ENCODE measurements around the gene LAMA4. TPM values are rescaled to one million over a fixed set of nuclear protein-coding genes. Genes with fewer than 3 reads are reported as not detected.

Gene LAMA4
- total RNA-seq, 1 experiment from 2014 or later: not detected

- Histone ChIP-seq H3K36me3 (ENCODE audit: insufficient read depth, low read length) (no peaks in the 10 kb centered on the region), H3K27ac (ENCODE audit: low read length) (no peak overlapping the region), H3K9ac (ENCODE audit: low read length) (no peak overlapping the region), H4K20me1 (ENCODE audit: insufficient read depth, low read depth, low read length) (no peaks in the 10 kb centered on the region), H3K79me2 (ENCODE audit: low read length) (no peaks in the 10 kb centered on the region), H3K4me1 (ENCODE audit: low read length) (no peaks in the 10 kb centered on the region), H3K4me2 (ENCODE audit: low read depth, low read length, poor library complexity, severe bottlenecking) (no peak overlapping the region), H3K9me2 (replicated peaks; ENCODE audit: insufficient read depth, low read length) (no peaks in the 10 kb centered on the region), H2AFZ (ENCODE audit: low read length) (no peak overlapping the region), H3K9me3 (ENCODE audit: low read length) (no peaks in the 10 kb centered on the region), H3K27me3 (ENCODE audit: low read length) (no peaks in the 10 kb centered on the region), H3K4me3 (ENCODE audit: low read length) (no peak overlapping the region)
- no peak for DNase-seq
These were observed 64.9 kb downstream of the LAMA4 start for GRCh38 chr6:112189494-112189893.

DNA sequence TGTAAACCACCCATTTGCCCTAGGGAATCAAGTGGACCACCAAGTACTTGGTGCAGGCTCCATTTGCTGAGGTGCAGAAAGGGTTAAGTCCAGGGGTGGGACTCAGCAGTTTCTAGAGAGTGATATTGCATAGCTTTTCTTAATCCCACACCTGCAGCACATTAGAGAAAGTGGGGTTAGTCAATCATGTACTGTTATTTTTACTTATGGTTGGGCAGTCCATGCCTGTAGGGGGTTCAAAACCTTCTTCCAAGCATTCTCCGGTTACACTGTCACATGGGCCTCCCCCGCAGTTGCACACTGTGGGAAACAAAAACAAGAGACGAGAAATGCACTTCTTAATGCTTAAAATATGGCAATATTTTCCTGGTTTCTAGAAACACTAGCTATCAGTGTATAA is 65.5 kb downstream of the LAMA4 start:
- no peak overlapping the region for H3K4me3 ChIP-seq (ENCODE audit: low read length)
- H3K9ac ChIP-seq (ENCODE audit: low read length): no peak overlapping the region

GRCh38 chr6:112187736-112188135 is 66.6 kb downstream of the LAMA4 start:
- Histone ChIP-seq H3K9me2 (replicated peaks; ENCODE audit: insufficient read depth, low read length) (no peaks in the 10 kb centered on the region), H3K9me3 (ENCODE audit: low read length) (no peaks in the 10 kb centered on the region), H3K27ac (ENCODE audit: low read length) (no peak overlapping the region), H3K4me3 (ENCODE audit: low read length) (no peak overlapping the region), H2AFZ (ENCODE audit: low read length) (no peak overlapping the region), H4K20me1 (ENCODE audit: insufficient read depth, low read depth, low read length) (no peaks in the 10 kb centered on the region), H3K79me2 (ENCODE audit: low read length) (no peaks in the 10 kb centered on the region), H3K36me3 (ENCODE audit: insufficient read depth, low read length) (no peaks in the 10 kb centered on the region), H3K4me1 (ENCODE audit: low read length) (no peaks in the 10 kb centered on the region), H3K27me3 (ENCODE audit: low read length) (no peaks in the 10 kb centered on the region), H3K4me2 (ENCODE audit: low read depth, low read length, poor library complexity, severe bottlenecking) (no peak overlapping the region), H3K9ac (ENCODE audit: low read length) (no peak overlapping the region)
- DNase-seq: no peak

More for the DNA sequence above, 65.5 kb downstream of the LAMA4 start:
- no peaks in the 10 kb centered on the region for H3K4me1 ChIP-seq (ENCODE audit: low read length)
- no peaks in the 10 kb centered on the region for H3K9me2 ChIP-seq (replicated peaks; ENCODE audit: insufficient read depth, low read length)
- no peaks in the 10 kb centered on the region for H3K79me2 ChIP-seq (ENCODE audit: low read length)
- no peaks in the 10 kb centered on the region for H3K27me3 ChIP-seq (ENCODE audit: low read length)
- H3K4me2 ChIP-seq (ENCODE audit: low read depth, low read length, poor library complexity, severe bottlenecking): no peak overlapping the region
- H2AFZ ChIP-seq (ENCODE audit: low read length): no peak overlapping the region
- no peak overlapping the region for H3K27ac ChIP-seq (ENCODE audit: low read length)
- H3K9me3 ChIP-seq (ENCODE audit: low read length): no peaks in the 10 kb centered on the region
- H4K20me1 ChIP-seq (ENCODE audit: insufficient read depth, low read depth, low read length): no peaks in the 10 kb centered on the region
- no peaks in the 10 kb centered on the region for H3K36me3 ChIP-seq (ENCODE audit: insufficient read depth, low read length)
- DNase-seq: no peak

- Histone ChIP-seq H3K4me2 (ENCODE audit: low read depth, low read length, poor library complexity, severe bottlenecking) (no peak overlapping the region), H3K27ac (ENCODE audit: low read length) (no peak overlapping the region), H3K4me1 (ENCODE audit: low read length) (no peaks in the 10 kb centered on the region), H3K9ac (ENCODE audit: low read length) (no peak overlapping the region), H3K9me3 (ENCODE audit: low read length) (no peaks in the 10 kb centered on the region), H3K4me3 (ENCODE audit: low read length) (no peak overlapping the region), H3K9me2 (replicated peaks; ENCODE audit: insufficient read depth, low read length) (no peaks in the 10 kb centered on the region), H3K36me3 (ENCODE audit: insufficient read depth, low read length) (no peaks in the 10 kb centered on the region), H3K79me2 (ENCODE audit: low read length) (no peaks in the 10 kb centered on the region), H4K20me1 (ENCODE audit: insufficient read depth, low read depth, low read length) (no peaks in the 10 kb centered on the region), H2AFZ (ENCODE audit: low read length) (no peak overlapping the region), H3K27me3 (ENCODE audit: low read length) (no peaks in the 10 kb centered on the region)
- DNase-seq: no peak
These were observed 69.4 kb downstream of the LAMA4 start for GRCh38 chr6:112184951-112185350.

DNA sequence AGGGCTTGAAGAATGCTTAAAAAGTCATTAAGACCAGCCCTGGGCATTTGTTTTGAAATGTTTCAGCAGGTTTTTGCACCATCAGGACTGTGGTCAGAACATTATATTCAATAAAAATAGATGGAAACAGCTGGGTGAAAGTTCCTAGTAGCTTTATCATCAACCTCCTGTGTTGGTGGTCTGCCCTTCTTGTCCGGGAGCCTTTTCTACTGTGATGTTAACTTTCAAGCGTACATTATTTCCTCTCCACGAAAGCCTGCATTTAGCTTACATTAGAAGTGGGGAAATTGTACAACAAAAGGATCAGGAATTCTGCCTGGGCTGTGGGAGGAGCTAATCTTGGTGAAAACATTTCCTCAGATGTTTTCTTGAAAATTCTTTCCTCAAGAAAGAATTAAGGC is 71.1 kb downstream of the LAMA4 start:
- Histone ChIP-seq H3K27me3 (ENCODE audit: low read length) (no peaks in the 10 kb centered on the region), H3K9ac (ENCODE audit: low read length) (no peak overlapping the region), H3K4me2 (ENCODE audit: low read depth, low read length, poor library complexity, severe bottlenecking) (no peak overlapping the region), H3K79me2 (ENCODE audit: low read length) (no peaks in the 10 kb centered on the region), H3K27ac (ENCODE audit: low read length) (no peak overlapping the region), H4K20me1 (ENCODE audit: insufficient read depth, low read depth, low read length) (no peaks in the 10 kb centered on the region), H3K4me3 (ENCODE audit: low read length) (no peak overlapping the region), H3K4me1 (ENCODE audit: low read length) (no peaks in the 10 kb centered on the region), H2AFZ (ENCODE audit: low read length) (no peak overlapping the region), H3K36me3 (ENCODE audit: insufficient read depth, low read length) (no peaks in the 10 kb centered on the region), H3K9me2 (replicated peaks; ENCODE audit: insufficient read depth, low read length) (no peaks in the 10 kb centered on the region), H3K9me3 (ENCODE audit: low read length) (no peaks in the 10 kb centered on the region)
- no peak for DNase-seq

DNA sequence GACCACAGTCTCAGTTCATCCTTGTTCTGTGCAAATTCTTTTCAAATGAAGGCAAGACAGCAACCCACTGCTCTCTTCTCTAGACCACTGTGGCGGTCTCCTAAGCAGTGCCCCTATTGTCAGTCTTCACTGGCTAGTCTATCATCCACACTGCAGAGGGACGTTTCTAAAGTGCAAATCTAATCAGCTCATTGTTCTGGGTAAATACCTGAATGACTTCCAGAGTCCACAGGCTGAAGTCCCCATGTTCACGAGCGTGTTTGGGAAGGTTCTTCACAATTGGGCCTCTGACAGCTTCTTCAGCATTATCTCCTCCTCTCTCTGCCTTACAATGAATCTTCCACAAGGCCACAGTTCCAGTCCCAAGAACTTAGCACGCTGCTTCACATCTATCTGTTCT is 73.2 kb downstream of the LAMA4 start:
- Histone ChIP-seq H3K79me2 (ENCODE audit: low read length) (no peaks in the 10 kb centered on the region), H3K9me3 (ENCODE audit: low read length) (no peaks in the 10 kb centered on the region), H3K36me3 (ENCODE audit: insufficient read depth, low read length) (no peaks in the 10 kb centered on the region), H3K27me3 (ENCODE audit: low read length) (no peaks in the 10 kb centered on the region), H2AFZ (ENCODE audit: low read length) (no peak overlapping the region), H3K4me1 (ENCODE audit: low read length) (no peaks in the 10 kb centered on the region), H3K4me2 (ENCODE audit: low read depth, low read length, poor library complexity, severe bottlenecking) (no peak overlapping the region), H4K20me1 (ENCODE audit: insufficient read depth, low read depth, low read length) (no peaks in the 10 kb centered on the region), H3K27ac (ENCODE audit: low read length) (no peak overlapping the region), H3K9me2 (replicated peaks; ENCODE audit: insufficient read depth, low read length) (no peaks in the 10 kb centered on the region), H3K9ac (ENCODE audit: low read length) (no peak overlapping the region), H3K4me3 (ENCODE audit: low read length) (no peak overlapping the region)
- no peak for DNase-seq

- no peaks in the 10 kb centered on the region for H3K9me3 ChIP-seq (ENCODE audit: low read length)
- no peak overlapping the region for H2AFZ ChIP-seq (ENCODE audit: low read length)
- H3K79me2 ChIP-seq (ENCODE audit: low read length): no peaks in the 10 kb centered on the region
- H3K4me2 ChIP-seq (ENCODE audit: low read depth, low read length, poor library complexity, severe bottlenecking): no peak overlapping the region
- no peak overlapping the region for H3K4me3 ChIP-seq (ENCODE audit: low read length)
- H3K4me1 ChIP-seq (ENCODE audit: low read length): no peaks in the 10 kb centered on the region
- peak; percentile 86 for DNase-seq
- no peaks in the 10 kb centered on the region for H3K9me2 ChIP-seq (replicated peaks; ENCODE audit: insufficient read depth, low read length)
- H3K27ac ChIP-seq (ENCODE audit: low read length): no peak overlapping the region
- H3K27me3 ChIP-seq (ENCODE audit: low read length): no peaks in the 10 kb centered on the region
- H3K36me3 ChIP-seq (ENCODE audit: insufficient read depth, low read length): no peaks in the 10 kb centered on the region
- no peak overlapping the region for H3K9ac ChIP-seq (ENCODE audit: low read length)
- no peaks in the 10 kb centered on the region for H4K20me1 ChIP-seq (ENCODE audit: insufficient read depth, low read depth, low read length)
These were observed 74.1 kb downstream of the LAMA4 start for GRCh38 chr6:112180095-112180820.

DNA sequence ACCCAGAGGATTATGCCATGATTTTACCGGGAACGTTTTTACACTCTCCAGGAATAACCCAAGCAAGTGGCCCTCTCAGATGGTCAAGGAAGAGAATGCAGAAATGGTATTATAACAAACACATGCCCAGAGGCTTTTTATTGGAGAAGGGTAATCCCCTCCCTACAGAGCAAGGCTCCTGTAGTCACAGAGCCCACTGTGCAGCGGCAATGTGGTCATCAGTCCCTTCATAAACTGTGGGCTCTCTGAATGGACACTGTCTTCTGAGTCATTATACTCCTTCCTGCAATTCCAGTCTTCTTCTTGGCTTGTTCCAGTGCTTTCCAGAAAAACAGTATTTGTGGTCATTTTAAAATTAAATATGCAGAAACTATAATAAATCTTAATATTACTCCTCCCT is 74.7 kb downstream of the LAMA4 start:
- H2AFZ ChIP-seq (ENCODE audit: low read length): no peak overlapping the region
- H3K27me3 ChIP-seq (ENCODE audit: low read length): no peaks in the 10 kb centered on the region
- H3K79me2 ChIP-seq (ENCODE audit: low read length): no peaks in the 10 kb centered on the region
- H3K9me2 ChIP-seq (replicated peaks; ENCODE audit: insufficient read depth, low read length): no peaks in the 10 kb centered on the region
- H3K36me3 ChIP-seq (ENCODE audit: insufficient read depth, low read length): no peaks in the 10 kb centered on the region
- no peaks in the 10 kb centered on the region for H3K4me1 ChIP-seq (ENCODE audit: low read length)
- DNase-seq: no peak
- H3K9ac ChIP-seq (ENCODE audit: low read length): no peak overlapping the region
- no peaks in the 10 kb centered on the region for H4K20me1 ChIP-seq (ENCODE audit: insufficient read depth, low read depth, low read length)
- H3K9me3 ChIP-seq (ENCODE audit: low read length): no peaks in the 10 kb centered on the region
- no peak overlapping the region for H3K27ac ChIP-seq (ENCODE audit: low read length)
- no peak overlapping the region for H3K4me3 ChIP-seq (ENCODE audit: low read length)
- H3K4me2 ChIP-seq (ENCODE audit: low read depth, low read length, poor library complexity, severe bottlenecking): no peak overlapping the region
